Skeletal muscle satellite cell (primary cell): ENCODE data around the gene NAP1L4.
A peak's percentile ranks its signal among the peaks of the same experiment; 100 is the strongest.

ENCODE experiments used
- H3K27me3 ChIP-seq: 2 replicates; pipeline ENCODE4 v1.7.0; 2013; ENCODE audit warnings: low read length; ENCODE audit not compliant: control insufficient read depth, insufficient read depth
- H3K36me3 ChIP-seq: 2 replicates; pipeline ENCODE4 v1.7.0; 2013; ENCODE audit warnings: mild to moderate bottlenecking, control low read depth, low read length; ENCODE audit not compliant: insufficient read depth
- H3K4me1 ChIP-seq: 2 replicates; pipeline ENCODE4 v1.7.0; 2013; ENCODE audit warnings: low read length; ENCODE audit not compliant: control insufficient read depth, insufficient read depth
- H3K4me2 ChIP-seq: 2 replicates; pipeline ENCODE4 v1.7.0; 2013; ENCODE audit warnings: mild to moderate bottlenecking, low read length
- H3K4me3 ChIP-seq: 2 replicates; pipeline ENCODE4 v1.7.0; 2013; ENCODE audit warnings: low read length
- H3K9ac ChIP-seq: 2 replicates; pipeline ENCODE4 v1.7.0; 2013; ENCODE audit warnings: mild to moderate bottlenecking, low read depth, low read length, moderate library complexity
- H3K9me3 ChIP-seq: replicated peaks from 2 replicates; pipeline ENCODE4 v1.7.0; 2013; ENCODE audit warnings: mild to moderate bottlenecking, control low read depth, low read length

Gene NAP1L4

DNA sequence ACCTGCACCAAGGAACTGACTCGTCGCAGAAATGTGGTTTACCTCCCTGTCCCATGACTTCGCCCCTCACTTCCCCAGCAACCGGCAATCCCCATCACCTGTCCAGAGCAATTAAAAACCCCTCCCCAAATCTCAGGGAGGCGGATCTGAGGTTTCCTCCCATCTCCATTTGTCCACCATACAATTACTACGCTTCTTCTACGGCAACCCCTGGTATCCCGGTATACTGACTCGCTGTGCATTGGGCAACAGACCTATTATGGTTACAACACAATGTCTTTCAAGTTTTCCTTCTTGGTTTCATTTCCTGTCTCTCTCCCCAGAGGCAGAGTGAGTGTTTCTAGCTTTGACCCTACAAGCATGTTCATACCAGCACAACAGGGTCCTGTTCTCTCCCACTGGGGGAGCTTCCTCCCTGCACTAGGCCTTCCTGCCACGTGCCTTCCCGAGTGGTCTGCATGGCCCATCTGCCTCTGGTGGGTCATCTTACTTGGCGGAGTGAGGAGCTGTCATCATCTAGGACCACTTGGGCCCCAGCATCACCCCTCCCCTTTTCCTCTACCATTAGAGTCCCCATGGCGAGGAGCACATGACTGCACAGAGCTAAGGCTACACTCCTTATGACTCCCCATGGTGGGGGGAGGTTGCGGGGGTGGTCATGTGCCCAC, 30.3 kb upstream of the NAP1L4 start:
- H3K4me3 ChIP-seq: peak overlapping the region; percentile 26
- H3K4me1 ChIP-seq: peaks cover 23% of the 10 kb centered on the region
- H3K36me3 ChIP-seq: peaks cover 59% of the 10 kb centered on the region
- H3K9ac ChIP-seq: peak overlapping the region; percentile 23
- no peaks in the 10 kb centered on the region for H3K27me3 ChIP-seq
- no peaks in the 10 kb centered on the region for H3K9me3 ChIP-seq
- H3K4me2 ChIP-seq: peak overlapping the region; percentile 42

DNA sequence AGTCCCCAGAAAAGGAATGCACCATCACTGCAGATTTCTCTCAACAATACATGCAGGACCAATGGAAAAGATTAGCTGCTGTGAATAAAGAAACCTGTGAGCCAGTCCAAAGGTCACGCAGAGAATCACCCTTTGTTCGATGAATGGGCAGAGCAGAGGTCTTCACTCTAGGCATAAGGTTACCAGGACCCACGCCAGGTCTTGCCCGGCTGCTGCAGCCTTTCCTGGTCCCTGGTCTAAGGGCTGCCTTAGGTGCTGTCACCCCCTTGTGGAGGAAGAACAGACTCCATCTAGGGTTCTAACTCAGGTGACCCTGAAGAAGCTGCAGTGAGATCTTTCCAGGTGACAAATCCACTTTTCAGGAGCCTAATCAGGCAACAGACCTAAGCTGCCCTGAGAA, 29.0 kb upstream of the NAP1L4 start:
- Histone ChIP-seq H3K27me3 (no peaks in the 10 kb centered on the region), H3K36me3 (peaks cover 58% of the 10 kb centered on the region)

DNA sequence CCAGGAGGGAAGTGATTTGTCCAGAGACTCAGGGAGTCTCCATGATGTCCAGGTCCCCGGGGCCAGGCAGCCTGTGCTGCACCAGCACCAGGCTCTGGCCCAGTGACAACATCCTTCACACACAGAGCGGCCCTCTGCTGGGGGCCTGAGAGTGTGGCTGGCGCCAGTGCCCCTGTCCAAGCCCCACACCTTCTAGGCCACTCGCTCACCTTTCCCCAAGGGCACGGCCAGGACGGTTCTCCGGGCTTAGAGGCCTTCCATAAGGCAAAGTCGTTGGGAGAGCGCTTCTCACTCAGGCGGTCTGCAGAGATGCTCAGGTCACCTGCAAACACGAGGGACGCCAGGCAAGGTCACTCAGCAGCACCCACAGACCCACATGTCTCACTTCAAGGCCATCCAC, 27.9 kb upstream of the NAP1L4 start:
- H3K27me3 ChIP-seq: no peaks in the 10 kb centered on the region
- no peak overlapping the region for H3K9ac ChIP-seq
- H3K4me3 ChIP-seq: no peak overlapping the region
- H3K9me3 ChIP-seq: no peaks in the 10 kb centered on the region
- peaks cover 25% of the 10 kb centered on the region for H3K4me1 ChIP-seq
- no peak overlapping the region for H3K4me2 ChIP-seq
- H3K36me3 ChIP-seq: peaks cover 60% of the 10 kb centered on the region

More for the DNA sequence above, 29.0 kb upstream of the NAP1L4 start:
- H3K4me2 ChIP-seq: no peak overlapping the region
- peaks cover 23% of the 10 kb centered on the region for H3K4me1 ChIP-seq
- no peaks in the 10 kb centered on the region for H3K9me3 ChIP-seq
- H3K4me3 ChIP-seq: no peak overlapping the region
- no peak overlapping the region for H3K9ac ChIP-seq

DNA sequence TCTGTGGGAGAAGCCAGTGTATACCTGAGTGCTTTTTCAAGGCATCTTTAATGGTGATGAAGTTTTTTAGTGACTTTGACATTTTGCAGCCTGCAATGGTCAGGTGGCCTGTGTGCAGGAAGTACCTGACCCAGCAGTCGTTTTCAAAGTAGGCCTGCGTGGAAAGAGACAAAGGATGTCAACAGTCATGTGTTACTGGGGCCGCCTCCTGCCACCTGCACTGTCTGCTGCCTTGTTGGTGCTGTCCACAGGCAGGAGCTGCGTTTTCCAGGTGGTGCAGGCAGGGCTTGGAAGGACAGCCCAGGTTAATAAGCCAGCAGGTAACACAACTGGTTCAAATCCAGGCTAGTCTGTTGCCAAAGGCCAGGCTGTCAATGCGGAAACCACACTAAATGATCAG, 26.5 kb upstream of the NAP1L4 start:
- Histone ChIP-seq H3K9ac (no peak overlapping the region), H3K4me3 (no peak overlapping the region), H3K27me3 (no peaks in the 10 kb centered on the region), H3K4me1 (peaks cover 38% of the 10 kb centered on the region), H3K4me2 (no peak overlapping the region), H3K9me3 (no peaks in the 10 kb centered on the region), H3K36me3 (peaks cover 66% of the 10 kb centered on the region)

DNA sequence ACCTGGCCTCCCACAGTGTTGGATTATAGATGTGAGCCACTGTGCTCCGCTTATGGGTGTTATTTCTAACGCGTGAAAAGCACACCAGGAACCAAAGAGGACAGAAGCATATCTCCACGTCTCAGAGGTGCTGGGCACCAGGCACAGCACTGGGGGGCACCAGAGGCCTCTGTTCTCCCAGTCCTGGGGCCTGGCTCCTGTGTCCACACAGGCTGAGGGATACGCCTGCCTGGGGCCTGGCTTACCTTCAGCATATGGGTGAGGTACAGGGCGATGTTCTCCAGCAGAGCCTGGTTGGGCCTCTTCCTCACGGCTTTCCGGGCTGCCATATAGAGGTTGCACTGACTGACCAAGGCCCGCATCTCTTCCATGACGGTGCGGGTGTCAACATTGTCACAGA, 24.7 kb upstream of the NAP1L4 start:
- Histone ChIP-seq H3K36me3 (peaks cover 72% of the 10 kb centered on the region), H3K9ac (no peak overlapping the region), H3K4me3 (no peak overlapping the region), H3K4me2 (no peak overlapping the region), H3K4me1 (peaks cover 29% of the 10 kb centered on the region), H3K27me3 (no peaks in the 10 kb centered on the region), H3K9me3 (no peaks in the 10 kb centered on the region)

DNA sequence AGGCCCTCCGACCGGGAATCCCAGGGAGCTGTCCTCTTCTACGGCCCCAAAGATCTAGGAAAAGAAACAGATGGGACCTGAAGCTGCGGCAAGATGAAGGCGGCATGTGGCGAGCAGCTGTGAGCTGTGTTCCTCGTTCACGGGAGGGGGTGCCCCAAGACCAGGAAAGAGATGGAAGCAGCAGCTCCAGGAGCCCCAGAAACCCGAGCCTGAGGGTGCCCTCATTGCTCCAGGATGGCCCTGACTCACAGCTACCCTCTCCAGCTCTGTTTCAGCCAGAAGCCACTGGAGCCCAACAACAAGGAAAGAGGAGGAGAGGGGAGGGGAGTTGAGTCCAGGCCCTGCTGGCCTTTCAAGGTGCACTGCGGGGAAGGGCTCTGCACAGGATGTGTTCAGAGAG, 23.7 kb upstream of the NAP1L4 start:
- H3K36me3 ChIP-seq: peaks cover 76% of the 10 kb centered on the region

DNA sequence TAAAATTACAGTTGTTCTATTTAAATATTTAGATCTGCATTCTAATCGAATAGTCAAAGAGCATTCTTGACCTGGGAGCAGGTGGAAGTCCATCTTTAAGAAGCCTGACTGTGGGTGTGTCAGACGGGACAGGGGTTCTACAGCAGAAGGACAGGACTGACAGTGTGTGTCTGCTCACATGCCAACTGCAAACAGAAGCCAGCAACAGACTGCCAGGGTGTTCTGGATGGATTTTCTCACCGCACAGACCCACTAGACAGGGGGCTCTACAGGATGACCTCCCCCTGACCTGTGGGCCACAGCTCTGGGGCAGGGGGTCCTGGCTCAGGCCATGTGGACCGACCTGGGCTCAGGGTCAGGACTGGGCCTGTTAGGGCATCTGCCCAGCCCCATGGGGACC, 22.8 kb upstream of the NAP1L4 start:
- H3K36me3 ChIP-seq: peaks cover 76% of the 10 kb centered on the region
- no peak overlapping the region for H3K9ac ChIP-seq
- H3K4me3 ChIP-seq: no peak overlapping the region
- H3K4me1 ChIP-seq: peaks cover 23% of the 10 kb centered on the region
- H3K9me3 ChIP-seq: no peaks in the 10 kb centered on the region
- no peak overlapping the region for H3K4me2 ChIP-seq
- H3K27me3 ChIP-seq: no peaks in the 10 kb centered on the region

More for the DNA sequence above, 23.7 kb upstream of the NAP1L4 start:
- Histone ChIP-seq H3K4me1 (peaks cover 25% of the 10 kb centered on the region), H3K4me3 (no peak overlapping the region), H3K9ac (no peak overlapping the region), H3K27me3 (no peaks in the 10 kb centered on the region), H3K9me3 (no peaks in the 10 kb centered on the region), H3K4me2 (no peak overlapping the region)

DNA sequence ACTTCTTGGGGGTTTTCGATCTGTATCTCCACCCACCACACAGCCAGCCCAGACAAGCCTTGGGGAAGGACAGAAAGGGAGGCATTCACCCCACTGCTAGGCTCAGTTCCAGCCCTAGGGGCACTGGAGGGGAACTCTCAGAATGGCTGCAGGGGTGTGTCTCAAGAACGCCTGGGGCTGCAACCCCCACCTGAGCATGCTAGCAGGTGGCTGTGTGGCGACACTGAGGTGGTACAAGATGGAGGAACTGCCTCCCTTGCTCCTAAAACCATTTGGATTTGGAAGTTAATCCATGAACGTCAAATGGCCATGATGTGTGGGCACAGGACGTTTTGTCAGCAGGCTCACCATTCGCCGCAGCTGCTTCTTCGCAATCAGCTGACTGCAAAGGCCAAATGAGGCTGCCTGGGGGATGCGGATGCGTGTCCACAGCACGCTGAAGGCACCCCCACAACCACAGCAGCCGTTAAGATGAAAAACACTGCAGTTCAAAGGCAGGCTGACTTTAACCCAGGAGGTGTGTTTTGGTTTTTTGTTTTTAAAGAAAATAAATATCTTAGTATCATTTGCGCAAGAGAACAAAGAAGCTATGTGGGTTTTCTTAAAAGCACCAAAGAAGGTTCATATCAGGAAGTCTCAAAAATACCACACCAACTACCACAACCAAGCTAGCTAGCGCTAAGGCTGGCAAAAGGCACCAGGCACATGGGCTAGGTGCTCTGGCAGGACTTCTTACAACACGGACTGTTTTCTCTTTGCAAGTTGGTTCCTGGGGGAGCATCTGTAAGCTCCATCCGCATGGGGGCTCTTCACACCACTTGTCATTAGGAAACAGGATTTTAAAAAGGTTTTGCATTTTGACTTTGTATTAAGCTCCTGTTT, 22.2 kb upstream of the NAP1L4 start:
- no peak overlapping the region for H3K4me2 ChIP-seq
- H3K4me3 ChIP-seq: no peak overlapping the region
- no peak overlapping the region for H3K9ac ChIP-seq
- H3K9me3 ChIP-seq: no peaks in the 10 kb centered on the region
- H3K36me3 ChIP-seq: peaks cover 80% of the 10 kb centered on the region
- H3K27me3 ChIP-seq: no peaks in the 10 kb centered on the region
- H3K4me1 ChIP-seq: peaks cover 23% of the 10 kb centered on the region

DNA sequence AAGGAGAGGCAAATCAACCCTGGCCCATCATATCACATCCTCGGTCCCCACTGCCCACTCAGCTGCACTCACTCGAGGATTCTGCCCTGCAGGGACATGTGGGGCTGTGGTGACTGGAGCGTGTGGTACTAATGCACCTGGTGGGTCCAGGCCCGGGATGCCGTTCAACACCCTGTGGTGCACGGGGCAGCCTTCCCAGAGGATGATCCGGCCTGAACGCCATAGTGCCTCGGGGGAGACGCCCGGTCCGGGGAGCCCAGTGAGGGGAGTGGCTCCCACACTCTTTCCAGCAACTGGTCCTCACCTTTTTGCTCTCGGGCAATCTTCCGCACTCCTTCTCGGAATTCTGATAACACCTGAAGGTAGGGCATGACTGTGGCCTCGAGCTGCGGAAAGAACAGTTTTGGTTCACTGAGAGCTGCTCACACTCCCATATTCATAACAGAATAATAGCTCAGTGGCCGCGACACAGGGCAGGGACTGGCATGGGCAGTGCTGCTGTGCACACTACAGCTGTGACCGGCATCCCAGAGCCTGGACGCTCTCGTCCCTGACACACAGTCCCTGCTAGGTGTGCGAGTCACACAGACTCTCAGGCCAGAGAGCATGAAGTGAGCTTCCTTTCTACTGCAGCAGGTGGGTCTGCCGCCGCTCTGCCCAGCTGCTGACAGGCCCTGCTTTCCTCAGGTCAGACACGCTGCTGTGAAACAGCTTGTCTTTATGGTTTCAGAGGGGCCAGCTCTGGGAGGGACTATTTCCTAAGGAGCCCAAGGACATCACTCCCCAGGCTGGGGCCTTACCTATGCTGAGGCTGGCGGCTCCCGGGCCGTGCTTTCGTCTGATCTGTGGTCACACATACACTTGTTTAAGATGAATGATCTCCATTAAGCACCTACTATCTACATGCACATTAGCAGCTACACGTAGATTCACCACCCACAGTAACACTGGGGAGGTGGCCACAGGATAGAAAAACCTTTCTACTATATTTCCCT, 20.1 kb upstream of the NAP1L4 start:
- Histone ChIP-seq H3K27me3 (no peaks in the 10 kb centered on the region), H3K36me3 (peaks cover 77% of the 10 kb centered on the region), H3K9me3 (no peaks in the 10 kb centered on the region), H3K4me1 (peaks cover 23% of the 10 kb centered on the region), H3K4me2 (no peak overlapping the region), H3K9ac (no peak overlapping the region), H3K4me3 (no peak overlapping the region)

DNA sequence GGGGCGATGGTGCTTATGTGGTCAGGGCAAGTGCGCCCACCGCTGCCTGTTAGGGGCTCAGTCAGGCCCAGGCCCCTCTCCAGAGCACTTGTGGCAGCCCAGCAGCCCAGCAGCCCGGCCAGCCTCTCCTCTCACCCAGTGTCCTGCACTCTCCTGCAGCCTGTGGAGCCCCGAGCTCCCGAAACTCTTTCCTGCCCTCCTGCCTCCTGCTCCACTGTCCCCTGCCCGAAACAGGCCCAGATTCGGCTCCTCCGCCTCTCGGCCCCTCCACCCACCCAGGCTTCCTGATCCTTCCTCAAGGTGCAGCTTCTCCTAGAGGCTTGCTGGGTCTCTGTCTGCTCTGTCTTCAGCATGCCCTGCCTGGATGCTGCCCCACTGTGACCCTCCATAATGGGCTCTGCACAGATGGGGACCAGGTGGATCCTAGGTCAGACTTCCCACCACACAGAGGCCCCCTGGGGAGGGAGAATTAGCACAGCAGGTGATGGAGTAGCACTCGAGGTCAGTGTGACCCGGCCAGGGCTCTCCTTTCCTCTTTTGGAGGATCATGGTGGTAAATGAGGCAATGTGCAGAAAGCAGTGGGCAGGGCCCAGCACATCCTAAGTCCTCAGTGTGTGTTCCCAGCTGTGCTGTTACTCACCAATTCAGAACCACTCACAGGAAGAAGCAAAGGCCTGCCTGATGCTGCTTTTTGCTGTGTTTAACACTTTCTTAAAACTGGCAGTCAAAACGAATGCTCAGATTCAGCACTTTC, 18.6 kb upstream of the NAP1L4 start:
- H3K4me3 ChIP-seq: no peak overlapping the region
- no peak overlapping the region for H3K9ac ChIP-seq
- no peaks in the 10 kb centered on the region for H3K9me3 ChIP-seq
- H3K36me3 ChIP-seq: peaks cover 78% of the 10 kb centered on the region
- H3K4me1 ChIP-seq: peaks cover 23% of the 10 kb centered on the region
- no peaks in the 10 kb centered on the region for H3K27me3 ChIP-seq
- H3K4me2 ChIP-seq: no peak overlapping the region
